ENCODE measurements around the gene TMUB1.

Gene TMUB1

DNA sequence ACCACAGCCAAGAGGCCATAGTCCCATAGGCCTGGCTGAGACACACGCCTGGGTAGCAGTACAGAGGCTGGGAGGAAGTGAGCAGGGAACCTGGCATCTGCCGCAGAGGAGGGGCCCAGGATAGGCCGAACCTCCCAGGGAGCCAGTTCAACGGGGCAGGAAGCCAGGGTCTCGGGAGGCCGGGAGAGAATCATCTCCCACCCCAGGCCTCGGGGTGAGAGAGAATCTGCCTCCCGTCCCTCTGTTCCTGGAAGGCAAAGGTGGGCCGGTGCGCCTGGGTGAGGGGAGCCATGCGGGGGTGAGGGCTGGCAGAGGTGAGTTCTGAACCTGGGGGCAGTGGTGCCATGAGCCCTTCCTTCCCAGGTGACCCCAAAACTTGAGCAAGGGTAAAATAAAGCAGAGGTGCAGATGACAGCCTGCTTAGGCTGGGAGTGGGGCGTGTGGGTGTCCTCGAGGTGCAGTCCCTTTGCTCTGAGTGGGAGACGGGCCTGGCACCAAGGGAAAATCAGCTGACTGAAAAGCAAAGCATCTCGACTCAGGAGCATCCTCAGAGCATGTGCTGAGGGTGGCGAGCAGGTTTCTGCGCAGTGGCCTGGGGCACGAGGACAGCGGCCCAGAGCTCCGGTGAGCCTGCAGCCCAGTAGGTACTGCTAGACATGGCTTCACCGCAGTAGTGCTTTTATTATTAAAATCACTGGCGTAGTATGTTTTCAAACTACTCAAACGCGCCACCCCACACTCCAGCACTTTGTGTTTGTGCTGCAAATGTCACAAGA, 18.5 kb upstream of the TMUB1 start:
- DNase-seq: peak; percentile 8

DNA sequence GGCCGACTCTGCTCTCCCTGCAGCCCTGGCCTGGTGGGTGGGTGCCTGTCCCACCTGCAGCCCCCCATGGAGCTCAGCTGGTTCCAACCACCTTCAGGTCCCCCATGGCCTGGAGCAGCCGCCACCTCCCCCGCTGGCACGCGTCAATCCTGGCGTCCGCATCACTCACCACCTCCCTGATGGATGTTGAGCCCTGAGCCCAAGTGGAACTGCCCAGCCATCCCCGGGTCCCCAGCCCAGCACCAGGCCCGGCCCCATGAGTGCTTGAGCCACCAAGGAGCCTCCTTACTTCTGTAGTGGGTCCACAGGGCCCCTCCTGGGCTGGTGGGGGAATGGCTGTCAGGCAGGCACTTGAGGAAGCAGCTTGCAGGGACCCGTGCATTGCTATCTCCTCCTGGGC, 17.6 kb upstream of the TMUB1 start:
- DNase-seq: peak; percentile 7

DNA sequence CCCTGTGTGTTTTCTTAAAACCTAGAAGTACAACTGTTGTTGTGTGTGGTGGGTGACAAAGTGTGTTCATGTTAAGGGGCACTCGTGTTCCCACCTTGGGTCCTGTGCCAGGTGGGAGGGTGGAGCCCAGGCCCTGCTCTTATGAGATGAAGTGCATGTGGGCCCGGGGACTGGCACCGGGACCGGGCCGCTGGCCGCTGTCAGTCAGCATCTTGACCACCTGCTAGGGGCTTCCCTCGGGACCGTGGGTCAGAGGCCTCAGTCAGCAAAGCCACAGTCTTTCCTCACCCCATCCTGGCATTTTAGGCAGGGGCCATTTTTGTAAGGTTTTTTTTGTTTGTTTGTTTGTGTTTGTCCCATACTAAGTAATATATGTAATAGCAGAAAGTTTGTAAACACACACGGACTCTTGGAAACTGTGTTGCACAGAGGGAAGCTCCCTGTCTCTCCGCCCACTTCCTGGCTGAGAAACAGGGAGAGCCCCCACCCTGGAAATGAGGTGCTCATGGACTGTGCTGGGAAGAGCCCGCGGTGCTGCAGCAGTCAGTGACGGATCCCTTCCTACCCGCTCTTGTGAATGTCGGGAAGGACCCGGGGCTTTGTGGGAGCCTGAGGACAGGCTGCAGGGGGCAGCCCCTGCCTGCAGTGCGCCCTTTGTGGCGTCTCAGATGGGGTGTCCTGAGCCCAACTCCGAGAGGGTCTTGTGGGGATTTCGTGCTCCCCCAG, 16.4 kb upstream of the TMUB1 start:
- no peak for DNase-seq

DNA sequence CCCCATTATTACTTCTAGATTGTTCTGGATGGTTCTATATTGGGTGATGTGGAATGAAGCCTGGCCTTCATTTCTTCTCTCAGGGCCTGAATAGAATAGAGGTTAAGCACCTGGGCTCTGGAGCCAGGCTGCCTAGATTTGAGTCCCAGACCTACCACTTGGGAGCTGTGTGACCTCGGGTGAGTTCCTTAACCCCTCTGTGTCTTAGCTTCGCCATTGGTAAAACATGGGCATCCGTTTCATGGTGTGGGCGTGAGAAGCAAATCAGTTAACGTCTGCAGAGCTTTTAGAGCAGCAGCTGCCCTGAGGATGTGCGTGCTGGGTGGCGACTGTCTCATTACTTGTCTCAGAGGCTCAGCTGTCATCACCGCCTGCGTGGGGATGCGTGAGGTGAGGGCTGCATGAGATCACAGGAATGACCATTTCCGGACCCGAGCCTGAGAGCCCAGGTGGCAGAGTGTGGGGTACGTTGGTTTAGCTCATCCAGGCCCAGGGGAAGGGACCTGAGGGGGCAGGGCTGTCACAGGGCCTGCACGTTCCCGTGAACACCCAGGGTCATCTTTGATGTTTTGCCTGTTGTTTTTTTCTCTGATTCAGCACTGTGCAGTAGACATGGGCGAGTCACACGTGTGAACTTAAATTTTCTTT, 12.7 kb upstream of the TMUB1 start:
- no peak for DNase-seq

DNA sequence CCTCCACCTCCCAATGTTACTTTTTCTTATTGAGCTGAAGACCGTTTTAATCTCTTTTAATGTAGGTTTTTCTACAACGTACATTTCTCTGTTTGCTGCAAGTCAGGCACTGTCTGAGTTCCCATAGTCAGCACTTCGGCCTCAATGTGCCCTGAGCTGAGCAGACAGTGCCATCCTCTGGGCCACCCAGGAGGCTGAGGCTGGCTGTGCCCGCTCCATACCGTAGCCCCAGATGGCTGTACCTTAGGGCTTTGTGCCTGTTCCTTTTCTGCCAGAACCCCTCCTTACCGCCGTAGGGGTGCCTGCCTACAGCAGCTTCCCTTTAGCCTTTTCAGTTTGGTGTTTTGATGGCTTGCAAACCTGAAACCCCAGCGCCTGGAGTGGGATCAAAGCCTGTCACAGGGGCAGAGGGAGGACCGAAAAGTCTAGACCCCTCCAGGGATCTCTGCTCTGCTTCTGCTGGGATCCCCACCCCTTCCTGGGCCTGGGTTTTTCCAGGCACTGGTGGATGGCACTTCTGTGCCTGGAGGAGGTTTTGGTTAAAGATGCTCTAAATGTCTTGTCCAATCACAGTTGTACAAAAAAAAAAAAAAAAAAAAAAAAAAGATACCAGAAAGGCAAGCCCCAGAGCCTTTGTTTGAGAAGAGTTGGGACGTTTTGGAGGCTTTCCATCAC, 12.0 kb upstream of the TMUB1 start:
- DNase-seq: peak; percentile 7

DNA sequence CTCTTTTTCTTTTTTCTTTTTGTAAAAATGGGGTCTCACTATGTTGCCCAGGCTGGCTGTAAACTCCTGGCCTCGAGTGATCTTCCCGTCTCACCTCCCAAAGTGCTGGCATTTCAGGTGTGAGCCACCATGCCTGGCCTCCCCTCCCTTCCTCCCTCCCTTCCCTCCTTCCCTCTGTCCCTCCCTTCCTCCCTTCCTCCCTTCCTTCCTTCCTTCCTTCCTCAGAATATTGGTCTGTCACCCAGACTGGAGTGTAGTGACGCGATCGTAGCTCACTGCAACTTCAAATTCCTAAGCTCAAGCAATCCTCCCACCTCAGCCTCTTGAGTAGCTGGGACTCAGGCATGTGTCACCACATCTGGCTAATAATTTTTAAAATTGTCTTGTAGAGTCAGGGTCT, 11.4 kb upstream of the TMUB1 start:
- DNase-seq: no peak

DNA sequence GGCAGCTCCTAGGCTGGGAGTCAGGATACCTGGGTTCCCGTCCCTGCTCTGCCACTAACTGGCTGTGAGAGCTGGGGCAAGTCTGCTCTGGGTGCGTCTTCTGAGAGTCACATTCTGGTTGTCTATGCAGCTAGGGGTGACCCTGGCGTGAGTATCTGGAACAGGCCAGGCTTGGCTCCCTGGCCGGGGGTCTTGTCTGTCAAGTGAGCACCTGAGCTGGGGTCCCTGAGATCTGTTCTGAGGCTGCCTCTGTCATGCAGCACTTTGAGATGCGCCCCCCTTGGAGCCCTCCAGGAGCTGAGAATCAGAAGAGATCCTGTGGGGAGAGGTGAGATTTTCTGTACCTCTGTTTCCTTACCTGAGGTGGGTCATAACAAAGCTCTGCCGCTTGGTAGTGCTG, 10.5 kb upstream of the TMUB1 start:
- DNase-seq: no peak

DNA sequence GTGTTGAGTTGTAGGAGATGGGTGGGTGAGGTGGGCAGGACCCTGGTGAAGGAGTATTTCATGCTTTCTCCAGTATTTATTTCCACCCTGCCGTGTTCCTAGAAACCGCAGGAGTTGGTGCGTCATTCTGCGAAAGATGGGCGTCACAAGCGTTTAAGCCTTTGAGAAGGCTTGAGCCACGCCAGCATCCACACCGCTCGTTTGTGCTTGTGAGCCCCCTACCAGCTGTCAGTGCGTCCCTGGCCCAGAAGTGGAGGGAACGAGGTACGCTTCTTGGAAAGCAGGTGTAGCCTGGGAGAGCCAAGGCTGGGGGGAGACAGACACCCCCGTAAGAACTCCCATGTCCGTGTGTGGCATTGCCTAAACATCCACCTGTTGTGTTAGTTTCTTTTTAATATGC, 8.7 kb upstream of the TMUB1 start:
- no peak for DNase-seq

DNA sequence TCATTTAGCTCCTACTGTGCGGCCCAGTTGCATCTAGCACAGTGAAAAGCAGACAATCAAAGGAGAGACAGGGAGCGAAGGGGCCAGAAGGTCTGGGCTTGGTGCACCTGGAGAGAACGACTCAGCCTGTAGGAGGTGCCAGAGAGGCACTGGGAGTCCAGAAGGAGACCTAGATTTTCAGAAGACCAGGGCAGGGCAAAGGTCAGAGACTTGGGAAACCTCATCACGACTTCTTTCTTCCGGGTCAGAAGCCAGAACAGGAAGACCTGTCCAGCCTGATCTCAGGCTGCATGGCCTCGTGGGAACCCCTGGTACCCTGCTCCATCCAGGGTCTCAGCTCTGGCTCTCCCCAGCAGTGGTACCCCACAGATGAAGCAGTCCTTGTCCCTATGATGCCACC, 8.1 kb upstream of the TMUB1 start:
- DNase-seq: no peak

DNA sequence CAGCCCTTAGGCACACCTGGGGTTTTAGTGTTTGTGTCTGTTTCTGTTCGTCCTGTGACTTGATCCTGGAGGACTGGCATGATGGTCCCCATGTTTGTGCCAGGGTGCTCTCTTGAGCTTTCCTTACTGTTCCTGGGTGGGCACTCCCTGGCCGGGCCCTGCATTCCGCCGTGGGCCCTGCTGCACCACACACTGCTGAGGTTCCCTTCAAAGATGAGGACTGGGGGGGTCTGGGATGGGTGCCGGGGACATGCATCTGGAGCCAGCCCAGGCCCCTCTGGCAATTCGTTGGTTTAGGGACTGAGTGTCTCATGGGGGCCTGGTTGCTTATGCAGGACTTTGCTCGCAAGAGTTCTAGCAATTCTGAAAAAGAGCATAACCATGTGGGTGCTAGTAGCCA, 7.7 kb upstream of the TMUB1 start:
- no peak for DNase-seq

DNA sequence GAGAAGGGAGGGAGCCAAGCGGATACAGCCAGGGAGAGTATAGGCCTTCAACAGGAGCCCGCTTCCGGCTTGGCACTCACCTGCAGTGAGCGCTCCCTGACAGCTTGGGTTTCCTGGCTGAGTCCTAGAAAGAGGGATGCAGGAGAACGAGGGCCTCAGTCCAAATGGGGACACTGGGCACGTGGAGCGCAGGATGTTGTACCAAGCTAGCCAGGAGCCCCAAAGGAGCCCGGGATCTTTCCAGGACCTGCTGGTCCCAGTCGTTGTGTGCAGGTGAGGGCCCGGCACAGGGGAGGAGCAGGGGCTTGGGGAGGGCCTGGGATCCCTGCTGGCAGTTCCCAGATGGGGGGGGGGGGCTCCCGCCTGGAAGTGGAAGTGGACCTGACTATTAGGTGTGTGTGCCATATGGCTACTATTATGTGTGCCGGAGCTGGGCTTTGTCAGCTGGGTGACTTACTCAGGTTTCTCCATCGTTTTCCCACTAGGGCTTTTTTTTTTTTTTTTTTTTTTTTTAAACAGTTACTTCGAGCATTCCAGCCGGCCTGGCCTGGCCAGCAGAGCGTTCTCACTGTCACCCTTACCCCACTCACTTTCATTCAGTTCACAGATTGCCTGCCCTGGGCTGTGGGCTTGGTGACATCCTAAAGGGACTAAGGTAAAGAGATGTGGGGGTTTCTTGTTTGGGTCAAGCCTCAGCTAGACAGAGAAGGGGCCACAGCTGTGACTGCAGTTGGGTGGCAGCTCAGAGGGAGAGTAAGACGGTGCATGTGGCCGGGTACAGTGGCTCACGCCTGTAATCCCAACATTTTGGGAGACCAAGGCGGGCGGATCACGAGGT, 6.8 kb upstream of the TMUB1 start:
- DNase-seq: no peak

DNA sequence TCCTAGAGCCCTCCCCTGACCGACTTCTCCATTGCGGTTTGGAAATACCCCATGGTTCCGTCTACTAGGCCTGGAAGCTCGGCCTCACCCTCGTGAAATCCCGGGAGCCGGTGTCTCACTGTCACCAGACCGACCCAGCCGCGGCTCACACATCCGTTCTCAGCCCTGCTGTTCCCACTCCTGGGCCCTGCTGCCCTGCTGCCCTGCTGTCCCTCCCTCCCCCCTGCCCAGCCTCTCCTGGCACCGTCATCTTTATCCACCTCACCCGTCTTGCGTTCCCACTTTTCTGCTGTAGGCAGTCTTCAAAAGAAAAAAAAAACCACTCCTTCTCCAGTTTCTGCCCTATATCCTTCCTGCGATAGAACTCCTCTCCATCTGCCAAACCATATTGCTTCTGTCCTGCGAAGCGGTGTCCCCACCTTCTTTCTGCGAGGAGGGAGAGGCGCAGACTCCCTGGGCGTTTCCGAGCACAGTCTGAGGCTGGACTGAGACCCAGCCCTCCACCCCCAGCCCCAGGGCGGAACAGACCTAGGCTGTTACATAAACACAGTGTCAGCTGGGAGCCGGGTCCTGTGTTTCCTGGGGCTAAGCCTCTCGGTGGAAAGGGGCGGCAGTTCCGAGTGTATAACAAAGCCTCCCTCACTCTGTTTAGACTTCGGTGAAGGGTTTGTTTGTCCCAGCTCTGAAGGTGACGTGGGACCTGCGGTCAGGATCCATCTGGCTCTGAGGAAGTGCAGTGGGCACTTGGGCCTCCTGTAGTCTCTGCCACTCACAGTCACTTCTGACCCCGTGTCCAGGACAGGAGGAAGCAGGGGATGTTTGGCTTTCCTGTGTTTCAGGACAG, 5.8 kb upstream of the TMUB1 start:
- no peak for DNase-seq

DNA sequence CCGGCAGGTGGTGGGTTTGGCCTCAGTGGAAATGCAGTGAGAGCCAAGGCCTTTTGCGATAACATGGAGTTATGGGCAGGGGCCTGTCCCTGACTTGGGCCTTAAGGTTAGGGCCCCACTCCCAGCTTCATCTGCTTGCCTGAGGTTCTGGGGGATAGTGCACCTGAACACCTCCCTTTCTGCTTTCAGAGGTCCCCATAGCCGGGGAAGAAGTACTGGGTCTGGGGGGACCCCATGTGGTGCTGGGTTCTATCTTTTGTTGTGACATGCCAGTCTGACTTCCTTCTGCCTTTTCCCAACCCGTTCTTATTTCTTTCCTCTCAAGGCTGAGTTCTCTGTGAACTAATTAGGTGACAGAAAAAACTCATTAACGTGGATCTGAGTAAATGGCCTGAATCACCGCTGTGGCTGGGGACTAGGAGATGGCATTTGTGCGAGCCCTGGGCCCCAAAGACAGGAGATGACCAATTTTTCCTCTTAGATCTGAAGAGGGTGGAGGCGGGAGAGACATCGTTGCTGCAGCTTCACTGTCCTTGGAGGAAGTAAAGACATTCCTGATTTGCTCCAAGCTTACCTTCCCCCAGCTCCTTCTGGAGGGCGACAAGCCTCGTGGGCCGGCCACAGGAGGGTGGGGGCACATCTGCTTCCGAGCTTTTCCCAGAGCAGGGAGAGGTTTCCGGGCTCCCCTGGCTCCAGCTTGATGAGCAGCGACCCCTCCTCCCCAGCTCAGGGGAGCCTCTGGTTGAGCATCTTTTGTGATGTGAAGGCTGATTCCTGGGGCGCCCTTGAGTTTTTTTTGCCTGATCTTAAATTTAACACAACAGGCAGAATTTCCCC, 4.9 kb upstream of the TMUB1 start:
- DNase-seq: no peak

DNA sequence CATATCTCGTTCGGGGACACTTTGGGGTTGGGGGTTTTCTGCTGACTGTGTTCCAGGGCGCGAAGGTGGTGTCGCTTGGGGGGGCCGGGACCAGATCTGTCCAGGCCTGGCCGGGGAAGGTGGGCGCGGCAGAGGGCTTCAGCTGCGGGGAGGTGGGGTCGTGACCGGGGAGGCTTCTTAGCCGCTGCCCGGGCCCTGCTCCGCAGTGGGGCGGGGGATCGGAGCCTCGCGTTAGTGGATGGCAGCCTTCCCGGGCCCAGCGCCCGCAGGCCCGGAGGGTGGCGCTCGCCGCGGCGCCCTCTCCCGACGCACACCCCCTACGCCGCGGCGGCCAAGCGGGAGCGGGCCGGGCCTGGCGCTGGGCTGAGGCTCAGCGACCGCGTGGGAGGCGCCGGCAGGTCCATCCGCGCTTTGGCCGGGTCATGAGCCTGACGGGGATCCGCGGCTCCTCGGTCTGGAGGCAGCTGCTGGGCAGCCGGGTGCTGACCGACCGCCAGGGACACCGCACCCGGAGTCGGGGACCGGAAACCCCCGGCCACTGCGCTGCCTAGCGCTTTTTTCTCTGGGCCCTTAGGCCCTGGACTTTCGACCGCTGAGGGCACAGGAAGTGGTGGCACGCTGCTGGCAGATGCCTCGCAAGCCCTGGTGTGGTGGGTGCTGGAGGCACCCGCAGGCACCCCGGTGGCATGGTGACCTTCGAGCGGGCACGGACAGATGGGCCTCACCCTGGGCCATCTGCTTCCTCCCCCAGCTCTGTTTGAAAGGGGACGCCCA, 4.1 kb upstream of the TMUB1 start:
- DNase-seq: peak; percentile 48

DNA sequence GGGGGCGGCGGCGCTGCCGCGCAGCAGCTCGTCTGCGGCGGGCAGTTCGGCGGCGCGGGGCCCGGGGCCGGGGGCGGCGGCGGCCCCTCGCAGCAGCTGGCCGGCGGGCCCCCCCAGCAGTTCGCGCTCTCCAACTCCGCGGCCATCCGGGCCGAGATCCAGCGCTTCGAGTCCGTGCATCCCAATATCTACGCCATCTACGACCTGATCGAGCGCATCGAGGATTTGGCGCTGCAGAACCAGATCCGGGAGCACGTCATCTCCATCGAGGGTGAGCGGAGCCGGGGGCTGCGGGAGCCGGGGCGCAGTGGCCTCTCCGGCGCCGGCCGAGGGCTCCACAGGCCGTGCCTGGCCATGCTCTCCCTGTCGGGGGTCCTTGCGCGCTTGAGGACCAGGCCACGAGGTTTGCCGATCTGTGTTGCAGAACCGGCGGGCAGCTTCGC, 3.5 kb upstream of the TMUB1 start:
- DNase-seq: peak; percentile 40

DNA sequence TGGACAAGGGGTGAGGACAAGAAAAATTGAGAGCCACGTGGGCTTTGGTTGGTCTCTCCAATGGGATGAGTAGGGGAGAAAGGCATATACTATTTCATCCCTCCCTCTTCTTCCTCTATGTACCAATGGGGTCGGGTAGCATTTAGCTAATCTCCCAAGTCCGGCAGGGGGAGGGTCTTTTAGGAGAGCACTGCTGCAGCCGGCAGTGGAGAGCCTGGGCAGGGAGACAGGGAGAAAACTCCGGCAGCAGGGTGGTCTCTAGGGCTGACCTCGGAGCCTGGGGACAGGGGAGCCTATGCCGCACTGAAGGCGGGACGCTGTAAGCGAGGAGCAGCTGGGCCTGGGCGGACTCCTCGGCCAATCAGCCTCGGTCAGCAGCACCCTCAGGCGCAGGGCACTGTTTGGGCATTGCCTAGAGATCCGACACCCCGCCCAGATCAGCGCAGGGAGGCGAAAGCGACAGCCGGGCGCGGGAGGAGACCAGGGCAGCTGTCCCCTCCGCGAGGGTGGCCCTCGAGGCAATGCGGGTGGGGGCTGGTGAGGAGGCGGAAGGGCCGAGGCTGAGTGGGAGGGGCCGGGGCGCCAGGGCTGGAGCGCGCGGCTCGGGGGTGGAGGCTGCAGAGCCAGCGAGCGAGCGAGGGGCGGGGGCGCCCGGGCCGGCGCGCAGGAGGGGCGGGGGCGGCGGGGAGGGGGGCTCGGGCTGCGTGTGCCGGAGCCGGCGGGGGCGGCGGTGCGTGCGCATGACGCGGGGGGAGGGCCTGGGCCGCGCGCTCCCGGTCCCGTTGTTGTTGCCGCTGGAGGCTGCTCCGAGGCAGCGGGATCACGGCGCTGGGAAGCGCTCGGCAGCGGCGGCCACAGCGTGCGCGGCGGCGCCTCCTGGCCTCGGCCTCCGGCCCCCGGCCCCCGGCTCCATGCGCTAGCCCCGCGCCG, 2.7 kb upstream of the TMUB1 start, which contains the start of gene AGAP3:
TSS of gene AGAP3 (plus strand) at position 785 of the 930 bp plus-strand sequence. CDS start 267 bp downstream, outside the sequence.
- peak; percentile 72 for DNase-seq

DNA sequence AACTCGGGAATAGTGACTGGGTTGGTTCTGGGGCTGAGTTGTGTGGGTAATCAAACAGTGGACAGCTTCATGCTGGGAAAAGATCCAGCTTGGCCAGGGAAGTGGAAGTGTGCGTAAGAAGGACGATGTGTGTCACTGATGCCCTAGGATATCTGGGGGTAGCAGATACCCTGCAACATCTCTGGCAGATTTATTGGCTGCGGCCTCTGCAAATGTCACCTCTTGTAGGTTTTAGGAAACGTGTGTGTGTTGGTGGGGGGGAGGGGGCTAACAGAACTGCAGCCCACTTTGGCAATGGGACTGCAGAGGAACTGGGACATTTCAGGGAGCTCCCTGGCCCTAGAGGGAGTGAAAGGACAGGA, 2.0 kb upstream of the TMUB1 start:
- no peak for DNase-seq

DNA sequence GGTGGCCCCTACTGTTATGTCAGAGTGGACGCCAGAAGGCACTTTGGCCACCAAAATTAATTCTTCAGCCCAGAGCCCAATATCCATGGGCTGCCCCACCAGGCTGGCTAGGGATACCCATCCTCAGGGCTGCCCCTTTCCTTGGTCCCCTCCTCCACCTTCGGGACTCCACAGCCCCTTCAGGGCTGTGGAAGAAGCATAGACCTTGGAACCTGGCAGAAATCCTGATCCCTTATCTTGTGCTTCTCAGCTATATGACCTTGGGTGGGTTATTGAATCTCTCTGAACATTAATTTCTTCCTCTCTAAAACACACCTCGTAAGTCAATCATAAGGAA, 499 bp upstream of the TMUB1 start:
- no peak for DNase-seq
